ENCODE measurements around the gene EVA1B.

GRCh38 chr1:36342426-36343185 is 19.2 kb upstream of the EVA1B start:
- TF ChIP-seq EZH2 (IDR thresholded peaks at IDR 0.05; ENCODE audit: low read depth) (no peak), CTCF (conservative IDR thresholded peaks at IDR 0.05) (peak; percentile 88)
